GM12891 (cell line): ENCODE results near the gene LRRC63.
A peak's percentile ranks its signal among the peaks of the same experiment; 100 is the strongest.

Experiments
- DNase-seq: peaks from one replicate; pipeline ENCODE4 v3.0.0; 2011; ENCODE audit warnings: low spot score; ENCODE audit not compliant: insufficient read length
- FAIRE-seq: peaks from 2 replicates; lab custom pipeline; 2011; peaks lifted over from hg19 to GRCh38; lab: Jason Lieb, UNC
- PAX5 ChIP-seq: IDR thresholded peaks from 2 replicates; pipeline ENCODE4 v1.6.1; 2011; ENCODE audit warnings: low read length, moderate library complexity, mild to moderate bottlenecking; ENCODE audit not compliant: insufficient read depth, severe bottlenecking
- POLR2A ChIP-seq: IDR thresholded peaks from 2 replicates; pipeline ENCODE4 v1.6.1; 2011; ENCODE audit warnings: low read depth, low read length, control low read depth
- POLR2AphosphoS5 ChIP-seq: IDR thresholded peaks from 2 replicates; pipeline ENCODE4 v1.6.1; 2011; ENCODE audit warnings: low read depth, low read length, control low read depth
- POU2F2 ChIP-seq: IDR thresholded peaks from 2 replicates; pipeline ENCODE4 v1.6.1; 2011; ENCODE audit warnings: low read depth, mild to moderate bottlenecking, control low read depth, low read length, moderate library complexity
- SPI1 ChIP-seq: IDR thresholded peaks from 2 replicates; pipeline ENCODE4 v1.6.1; 2011; ENCODE audit warnings: low read depth, low read length, control low read depth
- TAF1 ChIP-seq: IDR thresholded peaks from 2 replicates; pipeline ENCODE4 v1.6.1; 2011; ENCODE audit warnings: low read depth, low read length, control low read depth

Gene LRRC63

GRCh38 chr13:46289260-46289955 lies 77.7 kb downstream of the LRRC63 start:
- DNase-seq (no peak), FAIRE-seq (no peak)
- no peak for TF ChIP-seq POLR2A
- no peak for TF ChIP-seq TAF1
- no peak for TF ChIP-seq POLR2AphosphoS5
- no peak for TF ChIP-seq SPI1
- TF ChIP-seq PAX5: no peak
- no peak for TF ChIP-seq POU2F2

- TF ChIP-seq POU2F2 (no peak), SPI1 (no peak), PAX5 (no peak), TAF1 (no peak), POLR2A (no peak), POLR2AphosphoS5 (no peak)
- DNase-seq (no peak), FAIRE-seq (no peak)
Observed at GRCh38 chr13:46290434-46290833, 78.7 kb downstream of the LRRC63 start.

GRCh38 chr13:46293436-46293835 lies 81.7 kb downstream of the LRRC63 start:
- TF ChIP-seq POU2F2 (no peak), SPI1 (no peak), POLR2AphosphoS5 (no peak), TAF1 (no peak), PAX5 (no peak), POLR2A (no peak)
- FAIRE-seq: no peak
- no peak for DNase-seq

- TF ChIP-seq SPI1 (peak; percentile 53), TAF1 (no peak), POU2F2 (no peak)
- DNase-seq (no peak), FAIRE-seq (peak; percentile 90)
Observed at GRCh38 chr13:46295491-46296114, 83.9 kb downstream of the LRRC63 start.

GRCh38 chr13:46296115-46296822 lies 84.5 kb downstream of the LRRC63 start:
- TF ChIP-seq SPI1: 0 out of 2 replicates have a peak, but pooled peaks have one; percentile 6
- no peak for TF ChIP-seq TAF1

GRCh38 chr13:46296921-46297320 lies 85.2 kb downstream of the LRRC63 start:
- FAIRE-seq (no peak), DNase-seq (no peak)
- TF ChIP-seq PAX5: no peak
- TF ChIP-seq TAF1: no peak
- no peak for TF ChIP-seq POLR2AphosphoS5
- TF ChIP-seq POU2F2: no peak
- TF ChIP-seq POLR2A: no peak

More at GRCh38 chr13:46296115-46296822, 84.5 kb downstream of the LRRC63 start:
- FAIRE-seq (no peak), DNase-seq (no peak)

- TF ChIP-seq SPI1 (no peak), POLR2AphosphoS5 (no peak), POU2F2 (no peak), TAF1 (no peak), POLR2A (no peak), PAX5 (no peak)
- DNase-seq: no peak
- FAIRE-seq: peak; percentile 70
Observed at GRCh38 chr13:46297361-46297811, 85.7 kb downstream of the LRRC63 start.

GRCh38 chr13:46303742-46304385 lies 92.1 kb downstream of the LRRC63 start:
- TF ChIP-seq POLR2A (no peak), SPI1 (0 out of 2 replicates have a peak, but pooled peaks have one; percentile 8)
- FAIRE-seq (peak; percentile 66), DNase-seq (no peak)

- FAIRE-seq: no peak
- TF ChIP-seq TAF1 (no peak), SPI1 (no peak), POLR2A (no peak), POU2F2 (no peak), POLR2AphosphoS5 (no peak), PAX5 (no peak)
Observed at GRCh38 chr13:46304546-46304945, 92.8 kb downstream of the LRRC63 start.

More at GRCh38 chr13:46304546-46304945, 92.8 kb downstream of the LRRC63 start:
- no peak for DNase-seq
